Epithelial cell of umbilical artery (primary cell): ENCODE results near the gene SAMD4B. TPM values are rescaled to one million over a fixed set of nuclear protein-coding genes. Genes with fewer than 3 reads are reported as not detected.

ENCODE experiments used
- total RNA-seq: library from RNA; depleted of rRNA; stranded (reverse); fragments of >200 nt; gene quantifications from 2 replicates; pipeline ENCODE4 v1.2.3, GENCODE V29; 2014

SAMD4B gene
- total RNA-seq: 19.8 and 23.7 TPM in 2 replicates

DNA sequence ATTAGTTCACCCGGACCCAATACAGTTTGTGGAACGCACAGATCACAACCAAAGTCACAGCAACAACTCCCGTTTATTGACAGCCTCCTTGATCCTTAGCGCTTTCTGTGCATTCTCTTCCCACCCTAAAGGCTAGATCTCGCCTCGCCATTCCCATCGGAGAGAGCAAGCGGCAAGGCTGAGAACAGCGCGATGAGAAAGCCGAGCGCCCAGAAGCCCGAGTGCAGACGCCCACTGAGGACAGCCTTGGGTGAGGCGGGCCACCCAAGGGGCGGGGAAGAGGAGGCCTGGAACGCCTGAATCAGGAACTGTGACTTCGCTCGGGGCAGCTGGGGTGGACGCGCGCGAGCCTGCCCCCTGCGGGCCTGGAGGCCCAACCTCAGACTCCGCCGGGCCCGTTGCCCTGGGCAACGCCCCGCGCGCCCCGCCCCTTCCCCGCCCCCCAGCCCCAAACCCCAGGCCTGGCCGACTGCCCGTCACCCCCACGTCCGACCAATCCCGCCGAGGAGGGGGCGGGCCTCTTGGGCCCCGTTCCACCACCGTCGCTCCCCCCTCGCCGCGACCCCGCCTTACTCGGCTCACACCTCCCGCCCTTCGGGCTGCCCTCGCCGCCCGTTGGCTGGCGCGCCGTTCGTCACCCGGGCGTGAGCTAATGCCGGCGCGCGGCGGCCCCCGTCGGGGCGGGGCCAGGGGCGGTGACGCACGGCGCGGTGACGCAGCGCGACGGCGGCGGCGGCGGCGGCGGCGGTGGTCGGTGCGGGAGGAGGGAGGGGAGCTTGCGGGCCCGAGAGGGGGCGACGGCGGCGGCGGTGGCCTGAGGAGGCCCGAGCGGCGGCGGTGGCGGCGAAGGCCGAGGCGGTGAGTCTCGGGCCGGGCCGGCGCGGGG, at the start of gene SAMD4B:
TSS of gene SAMD4B (plus strand) at position 703 of the 886 bp plus-strand sequence. CDS start 14,473 bp downstream, outside the sequence.

DNA sequence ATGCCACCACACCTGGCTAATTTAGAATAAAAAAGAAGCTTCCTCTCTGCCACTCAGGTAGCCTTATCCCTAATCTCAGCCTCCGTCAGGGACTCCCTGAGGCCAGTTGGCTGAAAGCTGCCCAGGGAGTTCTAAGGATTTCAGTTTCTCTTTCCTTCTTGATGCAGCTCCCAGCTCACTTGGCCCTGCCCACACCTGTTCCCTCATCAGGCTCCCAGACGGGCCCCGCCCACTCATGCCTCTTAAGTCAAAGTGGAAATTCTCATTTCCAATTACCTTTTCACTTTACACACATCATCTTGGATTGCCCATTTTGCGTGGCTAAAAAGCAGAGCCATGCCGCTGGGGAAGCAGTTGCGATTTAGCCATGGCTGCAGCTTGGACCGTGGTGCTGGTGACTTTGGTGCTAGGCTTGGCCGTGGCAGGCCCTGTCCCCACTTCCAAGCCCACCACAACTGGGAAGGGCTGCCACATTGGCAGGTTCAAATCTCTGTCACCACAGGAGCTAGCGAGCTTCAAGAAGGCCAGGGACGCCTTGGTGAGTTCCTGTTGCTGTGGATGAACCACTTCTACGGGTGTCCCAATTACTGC, 46.1 kb upstream of the SAMD4B start, which contains the start of gene IFNL1:
TSS of gene IFNL1 (plus strand) at position 353 of the 591 bp plus-strand sequence. CDS start at position 368, 15 bp downstream.

DNA sequence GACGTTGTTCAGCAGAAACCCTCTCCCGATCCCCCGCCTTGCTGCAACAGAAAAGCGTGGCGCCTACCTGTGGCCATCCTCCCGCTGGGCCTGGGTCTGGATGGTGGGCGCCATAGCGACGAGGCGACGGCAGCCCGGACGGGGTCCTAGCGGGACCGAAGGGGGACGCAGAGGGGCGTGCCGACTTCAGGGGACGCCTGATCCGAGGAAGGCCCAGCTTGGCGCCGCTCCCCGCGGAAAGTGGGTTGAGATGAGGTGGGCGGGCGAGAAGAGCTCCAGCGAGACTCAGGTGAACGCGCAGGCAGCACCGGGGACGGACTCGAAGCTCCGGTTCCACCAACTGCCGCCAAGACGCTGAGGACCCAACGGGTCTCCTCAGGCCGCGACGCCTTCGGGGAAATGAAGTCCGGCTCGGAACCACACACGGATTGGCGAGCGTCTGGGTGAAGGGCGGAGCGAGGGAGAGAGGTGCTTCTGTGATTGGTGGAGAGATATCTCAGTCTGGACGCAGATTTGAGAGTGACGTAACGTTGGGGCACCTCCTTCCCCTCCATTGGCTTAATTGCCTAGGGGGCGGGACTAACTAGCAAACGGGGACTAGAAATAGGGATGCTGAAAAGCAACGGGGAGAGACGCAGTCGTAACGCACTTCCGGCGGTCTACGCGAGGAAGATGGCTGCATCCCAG, 48.7 kb downstream of the SAMD4B start, which contains the start of the genes MED29 and PAF1:
TSS of gene MED29 (plus strand) at position 628 of the 687 bp plus-strand sequence. CDS start at position 673, 45 bp downstream.
TSS of gene PAF1 (minus strand) at position 356 of the 687 bp plus-strand sequence. CDS start at position 114, 242 bp downstream.

GRCh38 chr19:39406656-39407409, 64.6 kb downstream of the SAMD4B start, which contains the start of gene ZFP36:
Gene ZFP36 (plus strand): TSS chr19:39406847. CDS start chr19:39406905, 58 bp downstream.

GRCh38 chr19:39412100-39412866, 70.1 kb downstream of the SAMD4B start, which contains the start of gene PLEKHG2:
Gene PLEKHG2 (plus strand): TSS chr19:39412669. CDS start chr19:39414087, 1,418 bp downstream.

Other genes starting within 250 kb of the SAMD4B start
- gene PAK4, start 216.6 kb upstream of the SAMD4B start, total RNA-seq: 6.8 TPM in 2 replicates
- gene NCCRP1, start 145.5 kb upstream of the SAMD4B start, total RNA-seq: not detected in 2 replicates
- gene SYCN, start 138.2 kb upstream of the SAMD4B start, total RNA-seq: not detected in 2 replicates
- gene IFNL3, start 97.4 kb upstream of the SAMD4B start, total RNA-seq: not detected in 2 replicates
- gene IFNL4, start 93.6 kb upstream of the SAMD4B start, total RNA-seq: 0.30 TPM in 1 of 2 replicates, not detected in the other
- gene IFNL2, start 74.0 kb upstream of the SAMD4B start, total RNA-seq: not detected in 2 replicates
- not detected in 2 replicates for gene IFNL1, start 46.0 kb upstream of the SAMD4B start, total RNA-seq
- gene LRFN1, start 21.6 kb upstream of the SAMD4B start, total RNA-seq: under 0.01 and 0.15 TPM in 2 replicates
- 16.3 and 45.5 TPM in 2 replicates for gene GMFG, start 6.4 kb upstream of the SAMD4B start, total RNA-seq
- gene PAF1, start 48.7 kb downstream of the SAMD4B start, total RNA-seq: 30.2 and 40.1 TPM in 2 replicates
- 11.7 and 13.2 TPM in 2 replicates for gene MED29, start 49.0 kb downstream of the SAMD4B start, total RNA-seq
- gene ZFP36, start 64.4 kb downstream of the SAMD4B start, total RNA-seq: 0.32 TPM in 1 of 2 replicates, not detected in the other
- 8.4 and 12.7 TPM in 2 replicates for gene PLEKHG2, start 70.2 kb downstream of the SAMD4B start, total RNA-seq
- gene RPS16, start 93.5 kb downstream of the SAMD4B start, total RNA-seq: 92.9 and 226 TPM in 2 replicates
- gene SUPT5H, start 103.2 kb downstream of the SAMD4B start, total RNA-seq: 51.3 and 69.6 TPM in 2 replicates
- gene TIMM50, start 138.4 kb downstream of the SAMD4B start, total RNA-seq: 73.7 and 97.6 TPM in 2 replicates
- gene DLL3, start 156.5 kb downstream of the SAMD4B start, total RNA-seq: 0.15 and 0.65 TPM in 2 replicates
- gene SELENOV, start 172.7 kb downstream of the SAMD4B start, total RNA-seq: not detected in 2 replicates
- gene EID2B, start 190.4 kb downstream of the SAMD4B start, total RNA-seq: 2.3 and 4.4 TPM in 2 replicates
- gene EID2, start 197.7 kb downstream of the SAMD4B start, total RNA-seq: 13.3 and 25.8 TPM in 2 replicates